Embryonic facial prominence (tissue), 1 donor: ENCODE measurements around the gene PPHLN1.

Experiments
- DNase-seq: peaks from one replicate; pipeline ENCODE4 v3.0.0-alpha.2; 2016; ENCODE audit errors: extremely low spot score

PPHLN1 gene

DNA sequence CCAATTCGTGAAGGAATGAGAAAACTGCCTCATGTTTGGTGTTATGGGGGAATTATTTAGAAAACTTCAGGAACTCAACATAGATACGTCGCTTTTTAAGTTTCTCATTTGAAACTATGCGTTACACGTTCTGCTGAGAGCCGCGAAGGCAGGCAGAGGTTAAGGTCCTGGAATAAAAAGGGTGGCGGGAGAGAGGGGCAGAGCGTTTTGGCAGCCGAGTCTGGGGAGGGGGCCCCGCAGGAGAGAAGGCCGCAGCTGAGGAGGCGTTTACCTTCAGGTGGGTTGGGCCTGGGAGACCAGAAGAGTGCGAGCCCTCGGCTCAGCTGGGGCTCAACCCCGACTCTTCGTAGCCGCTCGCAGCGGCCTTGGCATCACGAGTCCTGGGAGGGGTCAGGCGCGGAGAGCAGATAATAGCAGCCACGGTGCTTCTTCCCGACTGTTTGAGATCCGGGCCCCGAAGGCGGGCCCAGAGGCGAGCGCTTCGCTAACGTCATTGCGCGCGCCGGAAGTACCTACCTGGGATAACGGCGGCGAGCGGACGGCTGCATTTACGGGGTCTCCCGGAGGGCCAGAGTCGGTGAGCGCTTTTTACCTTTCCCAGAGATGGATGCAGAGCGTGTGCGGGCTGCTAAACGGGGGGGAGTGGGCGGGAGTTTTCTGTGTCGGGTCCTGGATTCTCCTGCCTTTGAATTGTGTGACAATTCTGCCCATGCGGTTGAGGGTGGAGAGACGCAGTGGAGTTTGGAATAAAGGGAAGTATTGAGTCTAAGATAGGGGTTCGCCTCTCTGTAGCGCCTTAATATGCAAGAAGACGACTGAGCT, at the start of gene PPHLN1, which contains the start of gene ZCRB1:
TSS of gene PPHLN1 (plus strand) at position 515 of the 822 bp plus-strand sequence. CDS start 9,736 bp downstream, outside the sequence.
TSS of gene ZCRB1 (minus strand) at position 442 of the 822 bp plus-strand sequence. CDS start 1,992 bp downstream, outside the sequence.
- peak; percentile 72 for DNase-seq

DNA sequence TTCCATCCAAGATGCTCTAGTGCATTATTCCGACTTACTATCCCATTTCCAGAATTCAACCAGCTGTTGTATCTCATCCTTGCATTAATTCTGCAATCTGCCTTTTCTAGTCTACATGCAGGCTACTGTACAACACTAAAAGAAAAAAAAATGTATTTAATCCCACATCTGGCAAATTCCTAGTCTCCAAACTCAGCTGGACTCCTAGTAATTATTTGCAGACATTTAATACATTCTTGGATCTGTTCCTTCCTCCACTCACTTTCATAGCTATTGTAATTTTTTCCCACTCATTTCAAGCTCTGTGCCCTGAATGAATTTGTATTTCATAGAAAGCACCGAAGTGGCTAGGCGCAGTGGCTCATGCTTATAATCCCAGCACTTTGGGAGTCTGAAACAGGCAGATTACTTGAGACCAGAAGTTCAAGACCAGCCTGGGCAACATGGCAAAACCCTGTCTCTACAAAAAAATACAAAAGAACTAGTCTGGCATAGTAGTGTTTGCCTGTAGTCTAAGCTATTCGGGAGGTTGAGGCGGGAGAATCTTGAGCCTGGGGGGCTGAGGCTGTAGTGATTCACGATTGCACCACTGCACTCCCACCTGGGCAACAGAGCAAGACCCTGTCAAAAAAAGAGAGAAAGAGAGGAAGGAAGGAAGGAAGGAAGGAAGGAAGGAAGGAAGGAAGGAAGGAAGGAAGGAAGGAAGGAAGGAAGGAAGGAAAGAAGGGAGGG, 48.4 kb upstream of the PPHLN1 start:
- no peak for DNase-seq

- DNase-seq = no peak
Observed at GRCh38 chr12:42278128-42278510, 47.8 kb upstream of the PPHLN1 start.

DNA sequence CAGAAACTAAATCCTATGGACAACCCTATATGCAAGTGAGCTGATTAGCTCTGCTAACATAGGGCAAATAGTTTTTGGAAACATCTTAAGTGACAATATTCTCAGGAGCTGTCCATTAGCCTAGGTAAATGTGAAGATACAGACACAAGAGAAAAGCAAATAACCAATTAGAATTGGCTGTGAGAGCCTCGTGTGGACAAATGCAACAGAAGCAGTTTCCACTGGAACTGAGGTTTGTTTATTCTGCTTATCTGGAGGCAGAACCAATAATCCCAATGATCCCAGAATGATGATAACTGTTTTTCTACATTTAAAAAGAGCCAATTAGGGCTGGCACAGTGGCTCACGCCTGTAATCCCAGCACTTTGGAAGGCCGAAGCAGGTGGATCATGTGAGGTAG, 44.7 kb upstream of the PPHLN1 start:
- no peak for DNase-seq

- DNase-seq = no peak
Observed at GRCh38 chr12:42281844-42282243, 44.1 kb upstream of the PPHLN1 start.

GRCh38 chr12:42282294-42282693, 43.7 kb upstream of the PPHLN1 start:
- DNase-seq = no peak

DNA sequence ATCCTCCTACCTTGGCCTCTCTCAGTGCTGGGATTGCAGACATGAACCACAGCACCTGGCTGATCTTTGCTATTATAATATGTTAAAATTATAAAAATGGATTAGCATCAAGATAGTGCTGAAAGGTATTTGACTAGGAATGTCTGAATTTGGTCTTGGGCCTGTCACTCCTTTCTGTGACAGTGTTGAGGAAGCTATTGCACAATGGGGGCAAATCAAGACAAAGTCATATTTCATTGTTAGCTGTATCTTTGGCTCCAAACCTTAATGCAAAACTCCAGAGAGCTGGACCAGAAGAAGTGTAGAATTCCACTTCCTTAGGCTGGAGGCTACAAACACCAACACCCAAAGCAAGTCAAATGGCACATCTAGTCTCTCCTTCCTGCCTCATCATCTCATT, 42.2 kb upstream of the PPHLN1 start:
- DNase-seq = no peak

DNA sequence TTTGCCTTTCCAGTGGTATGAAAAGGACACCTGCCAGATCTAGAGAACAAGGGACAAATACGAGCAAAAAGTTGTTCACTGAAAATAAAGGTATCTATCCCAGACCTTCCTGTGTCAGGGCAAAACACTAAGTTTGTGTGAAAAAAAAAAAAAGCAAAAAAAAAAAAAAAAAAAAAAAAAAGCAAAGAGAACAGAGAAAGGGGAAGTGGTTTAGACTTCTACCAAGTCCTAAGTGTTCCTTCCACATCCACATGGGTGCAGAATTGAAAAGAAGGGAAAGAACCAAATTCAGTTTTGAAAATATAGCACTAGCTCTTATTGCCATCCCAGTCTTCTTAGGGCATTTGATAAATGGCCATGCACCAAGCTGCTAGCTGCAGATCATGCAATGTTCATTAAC, 41.8 kb upstream of the PPHLN1 start:
- DNase-seq = no peak

DNA sequence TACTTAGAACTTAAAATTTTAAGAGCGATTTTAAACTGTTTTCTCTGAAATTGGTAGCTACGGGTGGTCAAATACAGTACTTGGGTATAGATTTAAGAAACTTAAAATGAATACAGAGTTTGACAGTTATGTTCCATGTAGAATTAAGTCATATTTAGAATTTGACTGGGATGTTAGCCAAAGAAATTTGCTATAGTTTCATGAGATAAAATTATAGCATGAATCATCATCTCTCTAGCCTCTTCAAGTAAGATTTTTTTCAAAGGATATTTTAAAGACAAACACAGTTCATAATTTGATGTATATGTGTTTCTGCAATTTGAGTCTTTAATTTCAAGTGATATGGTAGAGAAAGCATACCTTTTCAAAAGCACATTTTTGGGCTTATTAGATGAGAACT, 41.1 kb upstream of the PPHLN1 start:
- no peak for DNase-seq

GRCh38 chr12:42285431-42285830, 40.5 kb upstream of the PPHLN1 start:
- no peak for DNase-seq

GRCh38 chr12:42286741-42287140, 39.2 kb upstream of the PPHLN1 start:
- no peak for DNase-seq

DNA sequence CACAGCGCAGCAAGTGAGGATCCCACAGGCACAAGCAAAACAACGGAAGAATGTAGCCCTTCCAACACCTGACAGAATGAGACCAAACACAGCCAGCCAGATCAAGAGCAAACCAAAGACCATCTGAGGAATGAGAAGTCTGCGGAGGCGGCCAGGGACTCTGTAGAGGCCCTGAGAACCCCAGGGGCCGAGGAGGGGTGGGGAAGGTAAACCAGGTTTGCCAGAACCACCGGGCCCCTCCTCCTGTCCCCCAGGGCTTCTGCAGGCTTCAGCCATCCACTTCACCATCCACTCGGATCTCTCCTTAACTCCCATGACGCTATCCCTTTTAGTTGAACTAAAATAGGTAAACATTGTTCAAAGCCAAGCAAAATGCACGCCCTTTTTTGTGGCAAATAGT, 37.4 kb upstream of the PPHLN1 start:
- no peak for DNase-seq

DNA sequence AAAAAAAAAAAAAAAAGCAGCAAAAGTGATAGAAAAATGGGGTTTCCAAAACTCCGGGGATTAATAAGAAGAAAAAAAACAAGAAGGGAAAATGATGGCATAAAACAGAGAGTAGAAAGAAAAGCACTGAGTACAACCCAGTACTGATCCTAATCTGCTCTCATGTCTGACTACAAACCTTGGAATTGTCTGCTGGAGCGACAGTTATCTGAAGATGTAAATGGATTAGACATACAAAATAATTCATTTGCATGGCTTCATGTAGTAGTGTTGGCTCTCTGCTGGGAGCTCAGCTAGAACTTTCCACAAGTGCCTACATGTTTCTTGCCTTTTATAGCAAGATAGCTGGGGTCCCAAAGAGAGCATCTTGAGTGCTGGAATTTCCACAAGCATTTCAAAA, 34.3 kb upstream of the PPHLN1 start:
- no peak for DNase-seq

DNA sequence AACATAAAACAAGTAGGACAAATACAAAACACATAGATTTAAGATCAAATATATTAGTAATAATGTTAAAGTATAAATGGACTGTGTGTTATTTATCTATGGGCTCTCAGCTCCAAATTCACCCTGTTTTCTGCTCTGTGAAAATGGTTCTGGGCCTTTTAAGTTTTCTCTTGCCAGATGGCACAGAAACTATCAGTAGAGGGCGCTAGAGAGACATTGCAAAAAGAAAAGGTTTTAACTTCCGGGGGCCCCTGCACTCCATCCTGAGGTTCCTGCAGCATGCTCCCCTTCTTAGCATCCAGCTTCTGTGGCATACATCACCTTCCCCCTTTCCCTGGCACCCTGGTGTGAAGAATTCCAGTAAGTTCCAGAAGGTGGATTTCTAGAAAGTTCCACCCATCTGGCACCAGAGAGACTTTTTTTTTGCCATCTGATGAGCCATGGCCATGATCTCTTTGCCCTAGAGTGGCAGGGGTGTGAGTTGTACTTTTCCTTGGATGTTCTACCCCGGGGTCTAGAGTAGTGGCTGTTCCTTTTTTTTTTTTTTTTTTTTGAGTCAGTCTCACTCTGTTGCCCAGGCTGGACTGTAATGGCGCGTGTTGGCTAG, 29.4 kb upstream of the PPHLN1 start:
- no peak for DNase-seq

DNA sequence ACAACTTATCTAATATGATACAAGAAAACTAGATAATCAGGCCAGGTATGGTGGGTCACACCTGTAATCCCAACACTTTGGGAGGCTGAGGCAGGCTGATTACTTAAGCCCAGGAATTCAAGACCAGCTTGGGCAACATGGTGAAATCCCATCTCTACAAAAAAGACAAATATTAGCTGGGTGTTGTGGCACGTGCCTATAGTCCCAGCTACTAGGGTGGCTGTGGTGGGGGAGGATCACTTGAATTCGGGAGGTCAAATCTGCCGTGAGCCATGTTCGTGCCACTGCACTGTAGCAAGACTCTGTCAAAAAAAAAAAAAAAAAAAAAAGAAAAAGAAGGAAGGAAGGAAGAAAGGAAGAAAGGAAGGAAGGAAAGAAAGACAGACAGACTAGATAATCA, 27.1 kb upstream of the PPHLN1 start:
- no peak for DNase-seq

GRCh38 chr12:42299392-42300308, 26.3 kb upstream of the PPHLN1 start:
- no peak for DNase-seq

DNA sequence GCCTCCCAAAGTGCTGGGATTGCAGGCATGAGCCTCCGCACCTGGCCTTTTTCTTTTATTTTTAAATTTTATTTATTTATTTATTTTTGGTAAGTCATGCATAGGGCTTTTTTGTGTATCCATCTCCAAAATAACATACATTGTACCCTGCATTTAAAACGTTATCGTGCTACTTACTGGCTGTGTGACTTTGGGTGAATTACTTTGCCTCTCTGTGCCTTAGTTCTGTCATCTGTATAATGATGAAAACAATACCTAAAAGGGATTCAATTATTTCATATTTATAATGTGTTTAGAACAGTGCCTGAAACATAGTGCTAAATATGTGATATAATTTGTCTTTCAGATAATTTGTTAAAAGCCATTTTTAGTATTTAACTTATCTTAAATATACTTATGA, 19.7 kb upstream of the PPHLN1 start:
- DNase-seq = no peak

DNA sequence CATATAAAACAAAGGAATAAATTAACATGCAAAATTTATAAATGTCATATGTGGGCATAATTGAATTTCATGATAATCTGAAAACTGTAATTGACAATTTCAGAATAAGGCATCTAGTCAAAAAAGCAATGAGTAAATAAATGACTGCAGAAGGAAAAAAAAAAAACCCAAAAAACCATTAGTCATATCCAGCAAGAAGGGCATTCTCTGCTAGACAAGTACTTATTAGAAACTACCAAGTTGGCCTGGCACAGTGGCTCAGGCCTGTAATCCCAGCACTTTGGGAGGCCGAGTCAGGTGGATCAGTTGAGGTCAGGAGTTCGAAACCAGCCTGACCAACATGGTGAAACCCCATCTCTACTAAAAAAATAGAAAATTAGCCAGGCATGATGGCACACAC, 17.6 kb upstream of the PPHLN1 start:
- DNase-seq = no peak

DNA sequence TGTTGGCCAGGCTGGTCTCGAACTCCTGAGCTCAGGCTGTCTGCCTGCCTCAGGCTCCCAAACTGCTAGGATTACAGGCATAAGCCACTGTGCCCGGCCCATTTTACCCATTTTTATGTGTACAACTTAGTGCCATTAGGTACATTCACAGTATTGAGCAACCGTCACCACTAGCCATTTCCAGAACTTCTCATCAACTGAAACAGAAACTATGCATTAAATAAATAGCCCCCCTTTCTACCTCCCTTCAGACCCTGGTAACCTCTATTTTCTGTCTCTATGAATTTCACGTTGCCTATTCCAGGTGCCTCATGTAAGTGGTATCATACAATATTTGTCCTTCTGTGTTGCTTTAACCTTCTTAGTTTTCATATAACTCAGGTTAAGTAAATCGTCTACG, 16.0 kb upstream of the PPHLN1 start:
- no peak for DNase-seq

GRCh38 chr12:42315108-42315507, 10.9 kb upstream of the PPHLN1 start:
- no peak for DNase-seq

DNA sequence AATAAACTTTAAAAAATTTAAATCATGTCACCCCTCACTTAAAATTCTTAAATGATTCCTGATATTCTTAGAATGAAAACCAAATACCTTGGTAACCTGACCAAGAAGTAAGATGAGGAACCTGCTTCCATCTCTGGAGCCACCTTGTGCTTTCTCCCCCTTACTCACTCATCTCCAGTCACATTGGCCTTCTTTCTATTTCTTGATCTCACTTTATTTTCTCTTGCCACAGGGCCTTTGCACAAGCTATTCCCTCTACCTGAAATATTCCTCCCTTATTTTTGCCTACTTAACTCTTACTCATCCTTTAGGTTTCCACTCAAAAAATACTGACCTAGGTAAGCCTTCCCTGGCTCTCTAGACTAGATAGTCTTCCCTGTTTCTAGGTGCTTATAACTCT, 5.2 kb upstream of the PPHLN1 start:
- DNase-seq = no peak

DNA sequence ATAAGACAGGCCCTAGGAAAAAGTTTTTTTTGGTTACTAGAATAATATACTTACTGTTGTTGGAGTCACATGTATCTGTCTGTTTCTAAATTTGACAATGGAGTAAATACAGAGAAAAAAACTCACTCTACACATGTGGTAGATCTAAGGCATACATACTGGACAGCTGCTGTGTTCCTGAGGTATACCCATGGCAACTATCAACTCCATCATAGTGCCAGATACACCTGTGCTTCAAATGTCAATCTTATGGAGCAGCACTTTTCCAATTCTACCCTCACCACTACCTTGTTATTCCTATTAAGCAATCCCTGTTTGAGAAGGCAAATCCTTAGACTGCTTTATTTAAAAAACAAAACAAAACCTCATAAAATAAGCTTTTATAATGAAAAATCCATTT, 3.4 kb upstream of the PPHLN1 start:
- no peak for DNase-seq
